Dedifferentiated amniotic fluid mesenchymal stem cell (primary cell): ENCODE results near the gene DOCK4.
"Not testable (repeated sequence)": the region's sequence is repeated elsewhere in the genome, so short reads cannot be mapped to it uniquely, and the experiment has no call there.

ENCODE experiments used
- DNase-seq: peaks from one replicate; pipeline ENCODE4 v3.0.0-alpha.2; 2016; ENCODE audit errors: extremely low spot score

The DOCK4 gene

DNA sequence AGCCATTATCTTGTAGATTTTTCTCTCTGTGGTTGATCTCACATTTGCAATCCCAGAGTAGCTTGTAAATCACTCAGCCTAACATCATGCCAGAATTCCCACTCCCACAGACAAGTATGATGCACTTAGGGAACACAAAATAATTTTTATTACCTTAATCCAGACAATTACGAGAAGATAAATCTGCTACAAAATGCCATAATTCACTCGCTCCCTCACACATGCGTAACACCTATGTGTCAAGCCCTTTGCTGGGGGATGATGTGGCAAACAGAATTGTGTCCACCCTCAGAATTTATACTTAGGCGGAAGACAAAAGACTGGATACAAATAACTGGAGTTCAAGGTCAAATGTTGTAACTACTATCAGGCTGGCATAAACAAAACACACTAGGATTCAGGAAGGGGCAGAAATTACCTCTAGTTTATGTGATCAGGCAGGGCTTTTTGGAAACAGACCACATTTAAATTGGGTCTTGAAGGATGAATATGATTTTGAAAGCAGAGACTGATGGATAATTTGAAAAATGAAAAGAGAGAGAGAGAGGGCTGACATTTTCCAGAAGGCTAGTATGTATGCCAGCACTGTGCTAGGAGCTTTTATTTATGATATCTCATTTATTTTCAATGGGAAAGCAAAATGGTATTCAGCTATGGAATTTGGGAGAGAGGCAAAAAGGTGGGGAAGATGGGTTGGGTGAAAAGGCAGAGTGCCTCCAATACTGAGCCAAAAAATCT, 69.8 kb downstream of the DOCK4 start:
- DNase-seq, result no peak

DNA sequence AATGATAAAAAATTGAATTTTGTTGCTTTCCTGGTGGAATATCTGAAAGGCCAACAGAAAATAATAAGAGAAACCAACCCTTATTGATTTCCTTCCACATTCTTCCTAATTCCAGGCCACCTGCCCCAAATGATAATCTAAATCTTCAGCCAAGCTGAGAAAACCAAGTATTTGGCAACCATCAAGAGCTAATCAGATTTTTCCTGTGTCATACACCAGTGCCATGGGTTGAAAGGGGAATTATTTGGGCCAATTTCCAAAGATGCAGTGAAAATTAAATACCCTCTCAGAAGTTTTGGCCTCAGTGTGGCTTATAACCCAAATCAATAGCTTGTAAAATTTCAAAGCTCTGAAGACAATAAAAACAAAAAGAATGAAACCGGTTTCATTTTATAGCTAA, 70.4 kb downstream of the DOCK4 start:
- no peak for DNase-seq

DNA sequence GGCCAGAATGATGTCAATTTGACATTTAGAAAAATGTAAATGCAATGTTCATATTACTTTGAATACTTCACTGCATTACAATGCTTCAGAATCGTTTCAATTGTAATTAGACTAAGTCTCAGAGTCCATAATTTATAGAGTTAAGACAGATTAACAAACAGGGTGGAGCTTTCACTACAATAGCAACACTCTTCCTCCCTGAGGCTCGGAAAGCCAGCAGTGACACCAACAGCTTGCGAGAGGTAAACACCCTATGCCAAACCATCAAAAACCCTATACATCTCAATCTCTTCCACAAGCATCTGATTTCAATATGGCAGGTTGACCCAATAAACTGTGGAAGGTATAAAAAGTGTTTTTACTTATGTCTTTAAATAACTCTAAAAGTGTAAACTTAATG, 72.2 kb downstream of the DOCK4 start:
- DNase-seq, result no peak

DNA sequence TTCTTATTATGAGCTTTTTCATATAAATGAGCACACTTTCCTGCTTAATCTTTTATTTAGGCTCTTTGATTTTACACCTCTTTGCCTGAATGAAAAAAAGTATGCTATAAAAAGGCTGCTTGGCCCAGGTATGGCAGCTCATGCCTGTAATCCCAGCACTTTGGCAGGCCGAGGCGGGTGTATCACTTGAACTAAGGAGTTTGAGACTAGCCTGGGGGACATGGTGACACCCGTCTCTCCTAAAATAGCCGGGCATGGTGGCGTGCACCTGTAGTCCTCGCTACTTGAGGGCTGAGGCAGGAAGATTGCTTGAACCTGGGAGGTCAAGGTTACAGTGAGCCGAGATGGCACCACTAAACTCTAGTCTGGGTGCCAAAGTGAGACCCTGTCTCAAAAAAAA, 72.9 kb downstream of the DOCK4 start:
- no peak for DNase-seq

DNA sequence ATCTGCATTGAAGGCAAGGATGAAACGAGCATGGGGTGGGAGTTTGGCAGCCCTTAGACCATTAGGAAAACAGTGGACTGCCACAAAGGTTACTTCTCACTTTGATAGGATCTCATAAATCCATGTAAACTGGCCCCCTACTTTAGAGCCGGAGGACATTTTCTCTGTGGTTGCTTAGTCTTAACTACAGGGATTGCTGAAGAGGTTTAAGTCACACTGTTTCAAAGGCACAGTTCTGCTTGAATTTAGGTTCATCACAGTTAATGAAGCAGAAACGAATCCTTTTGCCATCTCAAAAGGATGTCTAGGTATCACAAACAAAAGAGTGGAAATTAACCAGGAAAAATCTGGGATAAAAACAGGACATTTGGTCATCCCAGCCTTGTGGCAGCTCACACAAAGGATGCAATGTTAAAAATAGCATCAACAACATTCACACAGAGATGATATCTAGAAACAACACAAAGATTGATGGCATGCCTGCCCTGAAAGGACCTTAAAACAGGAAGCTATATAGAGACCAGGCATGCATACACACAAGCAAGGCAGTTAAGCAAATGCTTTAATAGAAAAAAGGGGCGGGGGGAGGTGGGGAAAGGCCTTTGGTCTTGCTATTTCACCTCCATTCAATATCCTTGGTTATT, 74.0 kb downstream of the DOCK4 start:
- no peak for DNase-seq

DNA sequence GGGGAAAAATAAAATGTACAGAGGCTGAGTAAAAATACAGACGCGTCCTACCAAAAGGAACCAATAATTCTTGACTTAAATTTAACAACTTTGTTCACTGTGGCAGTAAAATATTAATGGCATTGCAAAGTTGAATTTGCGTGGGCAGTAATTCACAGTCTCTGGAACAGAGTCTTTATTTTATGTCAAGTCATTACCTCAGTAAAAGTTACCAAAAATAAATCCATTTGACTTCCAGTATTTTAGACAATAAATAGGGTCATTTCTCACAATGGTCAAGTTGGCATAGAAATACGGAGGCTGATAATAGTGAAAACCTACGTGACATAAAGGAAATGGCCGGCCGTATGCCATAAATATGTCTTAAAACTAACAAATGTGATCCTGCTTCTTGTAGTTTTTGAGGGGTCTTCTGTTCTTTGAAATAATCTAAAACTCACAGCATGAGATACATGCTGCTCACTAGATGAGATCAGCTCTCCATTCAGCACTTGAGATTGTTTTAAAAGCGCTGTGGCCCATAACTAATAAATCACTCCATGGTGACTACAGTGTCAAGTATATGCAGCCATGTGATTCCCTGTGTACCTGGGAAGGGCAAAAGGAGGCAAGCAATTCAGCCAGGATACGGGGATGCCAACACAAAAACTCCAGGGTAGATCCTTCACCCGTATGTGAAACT, 75.3 kb downstream of the DOCK4 start:
- no peak for DNase-seq

DNA sequence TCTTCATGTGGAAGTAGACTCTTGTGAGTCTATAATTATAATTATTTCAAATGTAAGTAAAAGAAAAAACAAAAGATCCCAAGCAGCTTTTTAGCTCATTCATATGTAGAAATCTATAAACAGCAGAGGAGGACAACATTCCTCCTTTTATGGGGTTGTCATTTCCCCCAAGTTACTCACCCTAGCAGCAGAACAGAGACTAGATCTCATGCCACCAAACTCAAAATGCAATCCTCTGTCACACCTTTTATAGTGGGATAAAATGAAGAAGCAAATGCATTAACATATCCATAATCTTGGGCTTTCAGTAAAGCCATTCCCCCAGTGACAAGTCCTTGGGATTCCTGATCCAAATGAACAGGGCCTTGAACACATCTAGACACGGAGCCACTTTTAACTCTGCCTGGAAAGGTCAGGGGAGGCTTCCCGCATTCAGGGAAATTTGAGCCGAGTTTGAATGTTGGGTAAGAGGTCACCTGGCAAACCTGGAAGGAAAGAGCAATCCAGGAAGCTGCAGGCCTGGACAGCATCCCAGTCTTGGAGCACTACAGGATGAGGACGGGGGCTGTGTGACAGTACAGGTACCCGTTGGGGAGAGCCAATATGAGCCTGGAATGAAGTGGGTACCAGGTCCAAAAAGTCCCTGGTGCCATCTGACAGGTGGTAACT, 76.4 kb downstream of the DOCK4 start:
- DNase-seq, result no peak

DNA sequence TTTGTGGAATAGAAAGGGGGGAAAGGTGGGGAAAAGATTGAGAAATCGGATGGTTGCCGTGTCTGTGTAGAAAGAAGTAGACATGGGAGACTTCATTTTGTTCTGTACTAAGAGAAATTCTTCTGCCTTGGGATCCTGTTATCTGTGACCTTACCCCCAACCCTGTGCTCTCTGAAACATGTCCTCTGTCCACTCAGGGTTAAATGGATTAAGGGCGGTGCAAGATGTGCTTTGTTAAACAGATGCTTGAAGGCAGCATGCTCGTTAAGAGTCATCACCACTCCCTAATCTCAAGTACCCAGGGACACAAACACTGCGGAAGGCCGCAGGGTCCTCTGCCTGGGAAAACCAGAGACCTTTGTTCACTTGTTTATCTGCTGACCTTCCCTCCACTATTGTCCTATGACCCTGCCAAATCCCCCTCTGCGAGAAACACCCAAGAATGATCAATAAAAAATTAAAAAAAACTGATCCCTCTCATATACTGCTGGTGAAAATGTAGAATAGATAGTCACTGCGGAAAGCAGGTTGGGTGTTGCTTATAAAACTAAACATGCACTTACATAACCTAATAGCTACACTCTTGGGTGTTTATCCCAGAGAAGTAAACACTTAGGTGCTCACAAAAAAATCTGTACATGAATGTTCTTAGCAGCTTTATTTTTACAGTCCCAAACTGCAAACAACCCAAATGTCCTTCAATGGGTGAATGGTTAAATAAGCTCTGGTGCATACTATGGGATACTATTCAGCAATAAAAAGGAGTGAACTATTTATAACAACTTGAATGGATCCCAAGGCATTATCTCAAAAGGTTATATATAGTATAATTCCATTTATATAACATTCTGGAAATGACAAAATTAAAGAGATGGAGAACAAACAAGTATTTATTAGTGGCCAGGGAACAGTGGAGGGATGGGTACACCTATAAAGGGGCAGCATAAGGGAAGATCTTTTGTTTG, 77.5 kb downstream of the DOCK4 start:
- not testable (repeated sequence) for DNase-seq

DNA sequence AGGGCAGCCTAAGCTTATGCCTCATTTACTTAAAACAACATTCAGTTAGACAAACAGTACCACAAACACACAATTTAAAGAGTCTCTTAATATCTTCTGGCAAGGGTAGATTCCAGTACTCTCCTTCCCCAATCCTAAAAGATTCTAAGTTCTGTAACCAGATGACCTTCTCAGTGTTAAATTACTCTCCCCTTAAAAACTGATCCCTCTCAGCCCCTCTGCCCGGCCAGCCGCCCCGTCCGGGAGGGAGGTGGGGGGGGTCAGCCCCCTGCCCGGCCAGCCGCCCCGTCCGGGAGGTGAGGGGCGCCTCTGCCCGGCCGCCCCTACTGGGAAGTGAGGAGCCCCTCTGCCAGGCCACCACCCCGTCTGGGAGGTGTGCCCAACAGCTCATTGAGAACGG, 78.2 kb downstream of the DOCK4 start:
- not testable (repeated sequence) for DNase-seq

DNA sequence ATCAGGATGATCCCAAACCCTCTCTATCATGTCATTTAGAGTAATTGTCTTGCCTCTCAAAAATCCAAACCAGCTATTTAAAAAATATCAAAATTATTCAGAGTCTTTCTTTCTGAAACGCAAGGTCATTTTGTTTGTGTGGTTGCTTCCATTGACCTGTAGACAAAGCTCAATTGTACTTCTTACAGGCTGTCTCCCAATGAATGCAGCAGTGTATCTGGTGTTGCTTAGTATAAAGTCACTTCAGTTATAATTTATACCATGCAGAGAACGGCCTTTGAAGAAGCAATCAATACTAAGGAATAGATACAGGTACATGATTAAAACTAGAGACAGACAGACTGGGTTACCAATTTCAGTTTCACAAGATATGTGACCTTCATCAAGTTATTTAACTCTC, 80.9 kb downstream of the DOCK4 start:
- DNase-seq, result no peak

DNA sequence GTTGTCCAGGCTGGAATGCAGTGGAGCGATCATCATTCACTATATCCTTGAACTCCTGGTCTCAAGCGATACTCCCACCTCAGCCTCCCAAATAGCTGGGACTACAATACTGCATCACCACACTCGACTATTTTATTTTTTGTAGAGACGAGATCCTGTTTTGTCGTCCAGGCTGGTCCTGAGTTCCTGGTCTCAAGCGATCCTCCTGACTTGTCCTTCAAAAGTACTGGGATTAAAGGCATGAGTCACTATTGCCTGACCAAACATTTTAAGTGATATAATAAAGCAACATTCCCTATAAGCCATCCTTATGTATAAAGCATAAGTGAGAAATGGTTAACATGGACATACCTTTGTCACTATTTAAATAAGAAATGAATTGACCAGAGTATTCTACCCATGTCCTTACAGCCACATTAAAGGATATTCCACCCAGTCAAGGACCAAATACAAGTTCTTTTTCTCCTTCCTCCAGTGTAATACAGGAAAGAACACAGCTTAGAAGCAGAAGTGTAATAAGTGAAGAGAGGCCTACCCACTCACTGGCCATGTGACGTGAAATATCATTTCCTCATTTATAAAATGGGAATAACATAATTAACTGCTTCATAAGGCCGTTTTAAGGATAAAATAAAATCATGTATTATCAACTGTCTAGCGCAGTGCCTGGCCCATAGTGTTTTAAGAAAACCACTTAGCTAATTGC, 82.0 kb downstream of the DOCK4 start:
- DNase-seq, result no peak

DNA sequence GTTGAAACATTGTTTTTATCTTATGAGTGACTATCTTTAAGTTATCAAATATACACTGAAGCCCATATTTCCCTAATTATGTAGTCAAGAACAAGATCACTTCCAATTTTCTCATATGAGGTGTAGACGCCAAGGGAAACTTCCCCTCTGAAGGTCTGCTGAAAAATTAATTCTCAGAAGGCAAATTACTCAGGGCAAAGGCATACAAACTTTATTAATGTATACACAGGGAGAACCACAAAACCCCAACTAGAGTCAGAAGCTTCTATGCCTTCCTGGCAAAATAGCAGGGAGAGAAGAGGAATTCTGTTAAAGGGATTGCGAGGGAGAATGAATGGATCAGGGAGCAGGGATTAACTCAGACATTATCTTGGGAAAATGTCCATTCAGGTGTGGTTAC, 83.4 kb downstream of the DOCK4 start:
- DNase-seq, result no peak

DNA sequence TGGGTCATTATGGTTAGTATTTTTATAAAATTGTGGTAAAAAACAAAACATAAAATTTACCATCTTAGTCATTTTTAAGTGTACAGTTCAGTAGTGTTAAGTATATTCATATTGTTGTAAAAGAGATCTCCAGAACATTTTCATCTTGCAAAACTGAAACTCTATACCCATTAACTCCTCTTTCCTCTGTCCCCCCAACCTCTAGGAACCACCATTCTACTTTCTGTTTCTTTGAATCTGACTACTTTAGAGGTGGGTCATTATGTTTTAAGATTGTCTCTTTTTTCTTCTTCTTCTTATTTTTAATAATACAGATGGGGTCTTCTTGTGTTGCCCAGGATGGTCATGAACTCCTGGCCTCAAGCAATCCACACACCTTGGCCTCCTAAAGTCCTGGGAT, 84.1 kb downstream of the DOCK4 start:
- no peak for DNase-seq

DNA sequence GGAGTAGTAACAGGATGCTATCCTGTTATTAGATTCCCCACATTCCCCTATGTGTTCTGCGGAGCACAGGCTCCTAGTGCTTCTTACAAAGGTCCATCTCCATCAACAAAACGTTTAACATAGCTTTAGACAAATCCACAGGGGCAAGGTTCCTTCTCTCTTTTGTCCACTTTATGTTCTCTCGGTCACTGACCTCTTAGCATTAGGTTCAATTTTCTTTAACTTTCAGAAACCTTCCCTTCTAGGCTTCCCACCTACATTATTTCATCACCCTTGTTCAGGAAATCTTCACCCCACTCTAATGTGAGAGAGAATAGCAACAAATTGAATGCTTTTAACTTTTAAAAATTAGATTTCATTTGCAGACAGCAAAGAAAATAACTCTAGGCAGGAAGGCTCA, 84.9 kb downstream of the DOCK4 start:
- no peak for DNase-seq

DNA sequence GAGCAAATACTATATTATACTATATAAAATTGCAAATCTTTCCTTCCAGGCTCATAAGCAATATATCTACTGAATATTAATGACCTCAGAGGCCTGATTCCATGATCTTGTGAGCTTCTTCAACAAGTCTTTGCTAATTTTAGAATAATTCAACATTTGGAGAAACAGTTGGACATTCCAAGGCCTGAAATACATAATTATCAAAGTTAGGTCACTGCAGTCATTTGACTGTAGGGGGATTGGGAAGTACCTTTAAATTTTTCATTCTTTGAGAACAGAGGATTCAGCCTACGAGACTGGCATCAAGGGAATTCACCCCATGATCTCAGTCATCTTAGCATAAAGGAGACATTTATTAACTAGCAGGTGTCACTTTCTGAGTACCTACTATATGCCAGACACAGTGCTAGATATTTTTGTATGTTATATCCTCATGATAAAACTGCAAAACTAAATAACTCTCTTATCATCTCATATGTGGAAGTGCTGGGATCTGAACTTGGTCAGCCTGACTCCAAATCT, 85.4 kb downstream of the DOCK4 start:
- DNase-seq, result no peak

DNA sequence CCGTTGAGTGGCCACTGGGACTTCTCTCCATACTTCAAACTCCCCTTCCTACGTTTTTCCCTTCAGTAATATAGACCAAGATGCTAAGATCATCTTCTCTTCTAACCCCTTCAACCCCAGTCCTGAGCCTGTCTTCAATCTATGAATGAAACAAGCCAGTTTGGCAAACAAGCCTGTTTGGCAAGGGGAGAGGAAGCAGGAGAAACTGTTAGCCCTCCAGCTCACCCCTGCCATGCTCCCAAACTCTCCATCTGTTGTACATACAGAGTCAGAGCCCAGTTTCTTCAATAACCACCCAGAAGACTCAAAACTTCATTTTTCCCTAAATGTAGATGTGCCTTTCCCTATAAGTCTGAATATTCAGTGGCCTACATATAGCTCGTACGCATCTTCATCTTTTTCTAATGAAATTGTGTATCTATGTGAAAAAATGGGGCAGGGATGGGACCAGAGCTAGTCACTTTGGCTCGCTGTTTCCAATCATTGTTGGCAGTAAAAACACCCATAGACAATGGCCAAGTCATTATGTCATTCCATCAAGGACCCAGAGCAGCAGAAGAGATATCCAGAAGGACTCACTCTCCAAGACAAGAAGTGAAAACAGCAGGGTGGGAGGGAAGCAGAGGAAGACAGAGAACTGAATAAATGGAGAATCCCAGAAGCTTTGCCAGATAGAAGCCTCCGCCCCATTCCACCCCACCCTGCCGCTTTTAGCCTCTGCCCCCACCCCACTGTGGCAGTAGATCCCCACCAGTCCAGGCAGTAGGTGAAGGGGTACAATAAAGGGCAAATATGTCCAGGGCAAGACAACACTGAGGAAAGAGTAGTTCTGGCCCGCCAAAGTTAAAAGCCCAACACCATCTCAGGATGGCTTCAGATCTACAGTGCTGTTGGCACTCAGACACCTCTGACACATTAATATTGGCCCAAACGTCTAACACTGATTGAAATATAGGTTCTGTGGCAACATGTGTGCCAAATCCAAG, 87.3 kb downstream of the DOCK4 start:
- no peak for DNase-seq

DNA sequence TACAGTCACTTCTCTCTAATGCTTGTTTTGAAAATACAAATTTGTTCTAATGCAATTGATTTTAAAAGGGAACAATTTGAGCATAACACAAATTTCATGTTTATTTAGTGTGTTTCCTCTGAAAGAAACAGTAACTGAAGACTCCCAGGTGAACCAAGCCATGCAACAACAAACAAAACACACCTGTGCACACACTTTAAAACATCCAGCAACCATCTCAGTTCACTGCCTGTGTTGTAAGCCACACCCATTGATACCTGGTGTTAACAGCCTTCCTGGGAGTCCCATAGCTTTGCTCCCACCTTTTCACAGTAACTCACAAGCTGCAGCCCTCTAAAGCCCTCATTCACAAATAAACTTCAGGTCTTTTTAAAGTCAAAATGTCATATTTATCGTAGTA, 89.3 kb downstream of the DOCK4 start:
- no peak for DNase-seq

DNA sequence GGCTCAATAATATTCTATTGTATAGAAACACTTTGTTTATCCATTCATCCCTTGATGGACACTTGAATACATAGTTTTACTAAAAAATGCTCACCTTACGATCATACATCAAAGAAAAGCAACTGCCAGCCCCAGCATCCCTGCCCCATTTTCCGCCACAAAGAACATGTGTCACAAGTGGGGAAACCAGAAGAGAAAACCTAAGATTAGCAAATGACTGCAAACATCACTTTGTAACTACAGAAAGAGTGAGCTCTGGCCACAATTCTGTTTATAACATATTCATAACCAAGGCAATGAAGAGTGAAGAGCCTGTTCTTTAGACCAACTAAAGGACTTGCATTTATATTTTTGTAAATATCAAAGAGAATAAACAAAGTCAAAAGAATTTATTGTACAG, 89.8 kb downstream of the DOCK4 start:
- no peak for DNase-seq

DNA sequence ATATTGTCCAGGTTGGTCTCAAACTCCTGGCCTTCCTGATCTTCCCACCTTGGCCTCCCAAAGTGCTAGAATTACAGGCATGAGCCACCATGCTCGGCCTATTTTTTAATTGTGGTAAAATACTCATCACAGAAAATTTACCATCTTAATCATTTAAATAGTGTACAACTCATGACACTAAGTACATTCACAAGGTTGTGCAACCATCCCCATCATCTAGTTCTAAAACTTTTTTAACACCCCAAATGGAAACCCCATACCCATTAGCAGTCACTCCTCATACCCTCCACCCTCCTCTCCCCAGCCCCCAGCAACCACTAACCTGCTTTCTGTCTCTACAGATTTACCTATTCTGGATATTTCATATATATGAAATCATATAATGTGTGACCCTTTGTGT, 90.3 kb downstream of the DOCK4 start:
- no peak for DNase-seq
